Measurements from ENCODE around the gene SLC48A1. TPM values are rescaled to one million over a fixed set of nuclear protein-coding genes. Genes with fewer than 3 reads are reported as not detected.

SLC48A1 gene
- polyA plus RNA-seq, 1 donor (not counting 4 experiments of a cell fraction or from before 2014, with no cell fraction given), result 8.1 TPM

GRCh38 chr12:47805417-47805816 lies 32.4 kb downstream of the SLC48A1 start:
- H4K20me1 ChIP-seq (ENCODE audit: control insufficient read depth, extremely low read depth, insufficient read depth, low read length), result peaks cover 32% of the 10 kb centered on the region
- H3K9me3 ChIP-seq (ENCODE audit: control insufficient read depth, low read depth, low read length), result no peaks in the 10 kb centered on the region
- peaks cover 26 to 43% of the 10 kb centered on the region in 2 experiments for H3K36me3 ChIP-seq (ENCODE audit: control insufficient read depth in 2 of 2, extremely low read depth in 1 of 2, insufficient read depth in 2 of 2, low read length in 2 of 2)
- peaks cover 98% of the 10 kb centered on the region for H3K79me2 ChIP-seq (ENCODE audit: control insufficient read depth, insufficient read depth, low read length)
- H3K4me3 ChIP-seq (ENCODE audit: control insufficient read depth in 2 of 3, extremely low read depth in 1 of 3, insufficient read depth in 2 of 3, low read depth in 1 of 3, low read length in 3 of 3), result no peak overlapping the region
- dilution Hi-C loops (cut with MboI; ENCODE audit: extremely low pct_ligation_motif_present, low sequenced_read_pairs), result no loop called here
- H3K27me3 ChIP-seq (ENCODE audit: control insufficient read depth, extremely low read depth, insufficient read depth, low read length), result no peaks in the 10 kb centered on the region
- H2AFZ ChIP-seq (ENCODE audit: control insufficient read depth, low read length), result no peak overlapping the region
- DNase-seq (ENCODE audit: low read depth, low spot score) (no peak), FAIRE-seq (no peak)
- peaks cover 8% of the 10 kb centered on the region for H3K9me1 ChIP-seq (ENCODE audit: control insufficient read depth, extremely low read depth, insufficient read depth, low read length)
- no peak for TF ChIP-seq EZH2 (IDR thresholded peaks at IDR 0.05; ENCODE audit: low read length)
- TF ChIP-seq CTCF (optimal IDR thresholded peaks at IDR 0.05 in 1 of 3, IDR thresholded peaks at IDR 0.05 in 1 of 3, conservative IDR thresholded peaks at IDR 0.05 in 1 of 3; ENCODE audit: extremely low read depth in 1 of 3, insufficient read depth in 2 of 3, low read length in 3 of 3), result no peak
- no peak overlapping the region for H3K9ac ChIP-seq (ENCODE audit: control insufficient read depth, extremely low read depth, insufficient read depth, low read length)
- no peak overlapping the region for H3K27ac ChIP-seq (ENCODE audit: control insufficient read depth, insufficient read depth, low read length)
- H3K4me2 ChIP-seq (ENCODE audit: control insufficient read depth, extremely low read depth, insufficient read depth, low read depth, low read length), result no peak overlapping the region
- peaks cover 22% of the 10 kb centered on the region for H3K4me1 ChIP-seq (ENCODE audit: control insufficient read depth, extremely low read depth, insufficient read depth, low read length)

GRCh38 chr12:47807338-47807737 lies 34.3 kb downstream of the SLC48A1 start:
- Histone ChIP-seq H3K4me3 (ENCODE audit: control insufficient read depth in 2 of 3, extremely low read depth in 1 of 3, insufficient read depth in 2 of 3, low read depth in 1 of 3, low read length in 3 of 3) (no peak overlapping the region), H2AFZ (ENCODE audit: control insufficient read depth, low read length) (no peak overlapping the region), H3K36me3 (ENCODE audit: control insufficient read depth in 2 of 2, extremely low read depth in 1 of 2, insufficient read depth in 2 of 2, low read length in 2 of 2) (peaks cover 22 to 46% of the 10 kb centered on the region in 2 experiments), H3K27me3 (ENCODE audit: control insufficient read depth, extremely low read depth, insufficient read depth, low read length) (no peaks in the 10 kb centered on the region), H3K9ac (ENCODE audit: control insufficient read depth, extremely low read depth, insufficient read depth, low read length) (no peak overlapping the region), H3K27ac (ENCODE audit: control insufficient read depth, insufficient read depth, low read length) (no peak overlapping the region), H3K4me2 (ENCODE audit: control insufficient read depth, extremely low read depth, insufficient read depth, low read depth, low read length) (no peak overlapping the region), H3K9me3 (ENCODE audit: control insufficient read depth, low read depth, low read length) (no peaks in the 10 kb centered on the region), H3K79me2 (ENCODE audit: control insufficient read depth, insufficient read depth, low read length) (peaks cover 99% of the 10 kb centered on the region), H3K9me1 (ENCODE audit: control insufficient read depth, extremely low read depth, insufficient read depth, low read length) (peaks cover 11% of the 10 kb centered on the region), H4K20me1 (ENCODE audit: control insufficient read depth, extremely low read depth, insufficient read depth, low read length) (peaks cover 21% of the 10 kb centered on the region), H3K4me1 (ENCODE audit: control insufficient read depth, extremely low read depth, insufficient read depth, low read length) (peaks cover 40% of the 10 kb centered on the region)
- DNase-seq (ENCODE audit: low read depth, low spot score) (no peak), FAIRE-seq (no peak)
- dilution Hi-C loops (cut with MboI; ENCODE audit: extremely low pct_ligation_motif_present, low sequenced_read_pairs), result no loop called here
- TF ChIP-seq CTCF (optimal IDR thresholded peaks at IDR 0.05 in 1 of 3, IDR thresholded peaks at IDR 0.05 in 1 of 3, conservative IDR thresholded peaks at IDR 0.05 in 1 of 3; ENCODE audit: extremely low read depth in 1 of 3, insufficient read depth in 2 of 3, low read length in 3 of 3) (no peak), EZH2 (IDR thresholded peaks at IDR 0.05; ENCODE audit: low read length) (no peak)
